ENCODE data around the gene ZNF350.
"Not testable (repeated sequence)": the region's sequence is repeated elsewhere in the genome, so short reads cannot be mapped to it uniquely, and the experiment has no call there.

Gene ZNF350

GRCh38 chr19:51986309-51987291, at the start of gene ZNF350:
Gene ZNF350, minus strand, starts transcription at chr19:51986840. Its CDS starts 12,480 bp downstream, at chr19:51974360.
- in situ Hi-C loops (cut with HindIII; ENCODE audit: low sequenced_read_pairs): no loop called here

- in situ Hi-C loops (cut with HindIII; ENCODE audit: low sequenced_read_pairs): no loop called here
Measured at GRCh38 chr19:52034051-52034728, 47.5 kb upstream of the ZNF350 start.

- in situ Hi-C loops (cut with HindIII; ENCODE audit: low sequenced_read_pairs): no loop called here
Measured at GRCh38 chr19:52028780-52029123, 42.1 kb upstream of the ZNF350 start.

DNA sequence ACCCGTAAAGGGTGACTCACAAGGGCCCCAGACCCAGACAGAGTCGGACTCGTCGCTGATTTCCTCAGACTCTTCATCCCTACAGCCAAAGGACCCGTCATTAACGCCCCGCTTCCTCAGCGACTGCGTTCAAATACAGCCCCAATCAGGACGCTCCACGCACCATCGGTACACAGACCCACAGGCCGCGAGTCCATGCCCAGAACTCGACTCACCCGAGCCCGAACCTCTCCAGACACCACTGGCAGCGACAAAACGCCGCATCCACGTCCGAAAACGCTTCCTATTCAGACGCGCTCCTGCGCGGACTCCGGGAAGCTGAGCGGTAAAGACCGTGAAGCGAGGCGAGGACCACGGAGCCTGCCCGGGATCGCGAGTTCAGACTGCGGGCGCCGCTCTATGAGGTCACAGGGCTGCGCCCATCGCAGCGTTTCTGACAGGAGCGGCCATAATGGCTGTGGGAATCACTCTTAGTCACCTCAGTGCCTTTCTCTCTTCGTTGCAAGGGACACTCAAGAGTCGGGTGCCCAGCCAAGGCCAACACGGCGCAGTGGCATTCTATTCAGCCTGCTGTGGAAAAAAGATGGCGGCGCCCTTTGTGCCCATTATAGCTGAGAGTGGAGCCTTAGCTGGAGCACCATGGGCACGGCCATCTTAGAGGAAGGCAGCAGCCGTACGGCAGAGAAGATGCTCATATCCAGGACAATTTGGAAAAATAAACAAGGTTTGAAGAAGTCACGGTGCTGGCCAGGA, 41.6 kb upstream of the ZNF350 start, which contains the start of gene ZNF614:
Gene ZNF614 (minus strand): TSS at position 353 of the 753 bp plus-strand sequence. CDS start 2,634 bp downstream, outside the sequence.
- in situ Hi-C loops (cut with HindIII; ENCODE audit: low sequenced_read_pairs): no loop called here

- in situ Hi-C loops (cut with HindIII; ENCODE audit: low sequenced_read_pairs): not testable (repeated sequence)
Measured at GRCh38 chr19:52026255-52026990, 39.8 kb upstream of the ZNF350 start.

GRCh38 chr19:52024478-52024877, 37.8 kb upstream of the ZNF350 start:
- in situ Hi-C loops (cut with HindIII; ENCODE audit: low sequenced_read_pairs): not testable (repeated sequence)

GRCh38 chr19:52022193-52022592, 35.6 kb upstream of the ZNF350 start:
- in situ Hi-C loops (cut with HindIII; ENCODE audit: low sequenced_read_pairs): no loop called here

GRCh38 chr19:52020506-52020905, 33.9 kb upstream of the ZNF350 start:
- in situ Hi-C loops (cut with HindIII; ENCODE audit: low sequenced_read_pairs): no loop called here

GRCh38 chr19:52010674-52011073, 24.0 kb upstream of the ZNF350 start:
- in situ Hi-C loops (cut with HindIII; ENCODE audit: low sequenced_read_pairs): loop anchor here (5.0 kb wide), 1 partner anchor 52 kb away; no protein-coding TSS in a partner anchor

GRCh38 chr19:52007806-52008557, 21.3 kb upstream of the ZNF350 start, which contains the start of gene ZNF615:
Gene ZNF615, minus strand, starts transcription at chr19:52008211. Its CDS starts 4,500 bp downstream, at chr19:52003711.
- in situ Hi-C loops (cut with HindIII; ENCODE audit: low sequenced_read_pairs): no loop called here

DNA sequence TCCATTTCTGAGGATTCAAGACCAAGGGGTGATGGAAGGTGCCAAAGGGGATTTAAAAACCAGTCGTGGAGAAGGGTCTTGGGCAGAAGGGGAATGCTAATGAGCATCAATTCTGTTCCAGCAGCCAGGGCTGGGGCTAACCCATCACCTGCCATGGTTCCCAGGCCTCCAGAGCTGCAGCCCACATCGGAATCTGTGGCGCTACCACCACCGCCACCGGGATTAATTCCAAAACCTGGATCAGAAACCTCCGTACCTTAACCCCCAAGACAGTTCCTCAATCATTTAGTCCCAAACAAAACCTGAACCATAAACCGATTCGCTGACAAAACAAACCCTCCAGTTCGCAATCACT, 20.8 kb upstream of the ZNF350 start:
- in situ Hi-C loops (cut with HindIII; ENCODE audit: low sequenced_read_pairs): no loop called here

- in situ Hi-C loops (cut with HindIII; ENCODE audit: low sequenced_read_pairs): no loop called here
Measured at GRCh38 chr19:51994048-51994644, 7.5 kb upstream of the ZNF350 start.

- in situ Hi-C loops (cut with HindIII; ENCODE audit: low sequenced_read_pairs): no loop called here
Measured at GRCh38 chr19:51993422-51993821, 6.8 kb upstream of the ZNF350 start.

- in situ Hi-C loops (cut with HindIII; ENCODE audit: low sequenced_read_pairs): no loop called here
Measured at GRCh38 chr19:51983361-51983760, 3.3 kb downstream of the ZNF350 start.

GRCh38 chr19:51980926-51981325, 5.7 kb downstream of the ZNF350 start:
- in situ Hi-C loops (cut with HindIII; ENCODE audit: low sequenced_read_pairs): not testable (repeated sequence)

DNA sequence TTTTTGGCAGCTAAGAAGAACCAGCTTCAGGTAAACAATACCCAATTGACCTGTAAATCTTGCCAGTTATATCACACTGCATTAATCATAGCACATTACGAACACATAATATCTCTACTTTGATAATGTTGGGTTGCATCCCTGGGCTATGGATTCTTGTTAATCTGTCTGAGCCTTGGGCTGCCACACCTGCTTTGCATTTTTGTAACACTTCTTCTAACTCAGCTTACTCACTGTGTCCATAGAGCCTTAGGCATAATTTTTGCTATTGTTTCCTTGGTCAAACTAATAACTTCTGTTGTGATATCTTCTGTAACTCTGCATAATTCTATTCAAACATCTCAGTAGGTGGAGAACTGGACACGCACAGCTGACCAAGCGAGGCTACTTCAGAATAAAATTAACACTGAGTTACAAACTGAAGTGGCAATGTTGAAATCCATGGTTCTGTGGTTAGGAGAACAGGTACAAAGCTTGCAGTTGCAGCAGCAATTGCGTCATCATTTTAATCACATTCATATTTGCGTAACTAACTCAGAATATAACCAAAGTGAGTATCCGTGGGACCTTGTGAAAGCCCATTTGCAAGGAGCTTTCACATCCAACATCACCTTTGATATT, 6.4 kb downstream of the ZNF350 start:
- in situ Hi-C loops (cut with HindIII; ENCODE audit: low sequenced_read_pairs): no loop called here

- in situ Hi-C loops (cut with HindIII; ENCODE audit: low sequenced_read_pairs): no loop called here
Measured at GRCh38 chr19:51978882-51979281, 7.8 kb downstream of the ZNF350 start.

DNA sequence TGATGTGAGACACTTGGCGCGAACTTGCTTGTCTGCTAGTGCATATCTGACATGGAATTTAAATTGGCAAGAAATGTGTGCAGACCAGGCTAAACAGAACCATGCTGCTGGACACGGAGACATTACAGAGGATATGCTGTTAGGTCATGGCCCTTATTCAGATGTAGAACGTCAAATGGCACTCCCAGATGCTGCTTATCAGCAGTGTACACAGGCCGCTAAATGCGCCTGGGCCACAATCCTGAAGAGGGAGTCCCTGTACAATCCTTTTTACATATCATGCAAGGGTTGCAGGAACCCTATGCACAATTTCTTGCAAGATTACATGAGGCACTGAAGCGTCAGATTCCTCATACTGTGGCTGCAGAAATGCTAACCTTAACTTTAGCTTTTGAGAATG, 9.3 kb downstream of the ZNF350 start:
- in situ Hi-C loops (cut with HindIII; ENCODE audit: low sequenced_read_pairs): no loop called here

GRCh38 chr19:51976852-51977251, 9.8 kb downstream of the ZNF350 start:
- in situ Hi-C loops (cut with HindIII; ENCODE audit: low sequenced_read_pairs): no loop called here

Data from endothelial cell of hepatic sinusoid (primary cell).